Gastroesophageal sphincter (tissue), 3 donors: ENCODE data around the gene TPPP.

Experiments
- CTCF ChIP-seq, 4 experiments: fragments of 200-600 bp in 2 of 4; fragments of 450-650 bp in 2 of 4; sonication (generic) in 1 of 4; IDR thresholded peaks; one replicate each; pipeline ENCODE4 v1.5.1; 2017 to 2019; ENCODE audit warnings: antibody characterized with exemption in 4 of 4, mild to moderate bottlenecking in 2 of 4, moderate library complexity in 2 of 4
- POLR2AphosphoS5 ChIP-seq: sonication (generic); formaldehyde crosslinking; IDR thresholded peaks from one replicate; pipeline ENCODE4 v1.6.1; 2017; ENCODE audit warnings: antibody characterized with exemption

GRCh38 chr5:611731-612486, 81.2 kb downstream of the TPPP start, which contains the start of gene CEP72:
- TF ChIP-seq POLR2AphosphoS5 (no peak), CTCF (IDR thresholded peaks at IDR 0.05) (no peak)
